ENCODE results near the gene ACP4.

ACP4 gene

GRCh38 chr19:50820549-50821247 is 30.5 kb downstream of the ACP4 start:
- TF ChIP-seq CTCF (conservative IDR thresholded peaks at IDR 0.05; ENCODE audit: control insufficient read depth, insufficient read depth, low read depth, low read length), result no peak
- DNase-seq (ENCODE audit: low read depth), result no peak
- no peak overlapping the region for H3K4me3 ChIP-seq (ENCODE audit: control insufficient read depth, low read depth, low read length)

- H3K4me3 ChIP-seq (ENCODE audit: control insufficient read depth, low read depth, low read length), result no peak overlapping the region
- DNase-seq (ENCODE audit: low read depth), result no peak
- no peak for TF ChIP-seq CTCF (conservative IDR thresholded peaks at IDR 0.05; ENCODE audit: control insufficient read depth, insufficient read depth, low read depth, low read length)
These were observed 31.0 kb downstream of the ACP4 start for GRCh38 chr19:50821248-50821612.

- no peak for DNase-seq (ENCODE audit: low read depth)
- no peak for TF ChIP-seq CTCF (conservative IDR thresholded peaks at IDR 0.05; ENCODE audit: control insufficient read depth, insufficient read depth, low read depth, low read length)
These were observed 31.4 kb downstream of the ACP4 start for GRCh38 chr19:50821622-50822021.

GRCh38 chr19:50822661-50823208 is 32.5 kb downstream of the ACP4 start:
- no peak for TF ChIP-seq CTCF (conservative IDR thresholded peaks at IDR 0.05; ENCODE audit: control insufficient read depth, insufficient read depth, low read depth, low read length)
- no peak overlapping the region for H3K4me3 ChIP-seq (ENCODE audit: control insufficient read depth, low read depth, low read length)
- DNase-seq (ENCODE audit: low read depth), result no peak

More at GRCh38 chr19:50821622-50822021, 31.4 kb downstream of the ACP4 start:
- H3K4me3 ChIP-seq (ENCODE audit: control insufficient read depth, low read depth, low read length), result no peak overlapping the region

- TF ChIP-seq CTCF (conservative IDR thresholded peaks at IDR 0.05; ENCODE audit: control insufficient read depth, insufficient read depth, low read depth, low read length), result no peak
- no peak for DNase-seq (ENCODE audit: low read depth)
- H3K4me3 ChIP-seq (ENCODE audit: control insufficient read depth, low read depth, low read length), result no peak within 1 kb of the TSS
These were observed 33.3 kb downstream of the ACP4 start, which contains the start of gene KLK1 for GRCh38 chr19:50823389-50824042. Gene KLK1, minus strand, starts transcription at chr19:50823787. Its CDS starts 39 bp downstream, at chr19:50823748.

GRCh38 chr19:50826492-50827240 is 36.5 kb downstream of the ACP4 start:
- no peak for DNase-seq (ENCODE audit: low read depth)
- no peak for TF ChIP-seq CTCF (conservative IDR thresholded peaks at IDR 0.05; ENCODE audit: control insufficient read depth, insufficient read depth, low read depth, low read length)
- no peak overlapping the region for H3K4me3 ChIP-seq (ENCODE audit: control insufficient read depth, low read depth, low read length)
